Tibial nerve (tissue), 4 donors: ENCODE data around the gene SRP72.
A peak's percentile ranks its signal among the peaks of the same experiment; 100 is the strongest.

Experiments used
- EP300 ChIP-seq, 2 donors: sonication (generic); formaldehyde crosslinking; IDR thresholded peaks; one replicate each; pipeline ENCODE4 v1.6.1; 2017; ENCODE audit warnings: antibody characterized with exemption in 2 of 2, mild to moderate bottlenecking in 1 of 2
- TF ChIP-seq, protein P1 (sequence below), 5 experiments: fragments of 200-600 bp in 3 of 5; fragments of 450-650 bp in 2 of 5; sonication (generic) in 3 of 5; IDR thresholded peaks; one replicate each; pipeline ENCODE4 v1.5.1; 2016 to 2019; ENCODE audit warnings: antibody characterized with exemption in 5 of 5, mild to moderate bottlenecking in 3 of 5, moderate library complexity in 2 of 5

DNA sequence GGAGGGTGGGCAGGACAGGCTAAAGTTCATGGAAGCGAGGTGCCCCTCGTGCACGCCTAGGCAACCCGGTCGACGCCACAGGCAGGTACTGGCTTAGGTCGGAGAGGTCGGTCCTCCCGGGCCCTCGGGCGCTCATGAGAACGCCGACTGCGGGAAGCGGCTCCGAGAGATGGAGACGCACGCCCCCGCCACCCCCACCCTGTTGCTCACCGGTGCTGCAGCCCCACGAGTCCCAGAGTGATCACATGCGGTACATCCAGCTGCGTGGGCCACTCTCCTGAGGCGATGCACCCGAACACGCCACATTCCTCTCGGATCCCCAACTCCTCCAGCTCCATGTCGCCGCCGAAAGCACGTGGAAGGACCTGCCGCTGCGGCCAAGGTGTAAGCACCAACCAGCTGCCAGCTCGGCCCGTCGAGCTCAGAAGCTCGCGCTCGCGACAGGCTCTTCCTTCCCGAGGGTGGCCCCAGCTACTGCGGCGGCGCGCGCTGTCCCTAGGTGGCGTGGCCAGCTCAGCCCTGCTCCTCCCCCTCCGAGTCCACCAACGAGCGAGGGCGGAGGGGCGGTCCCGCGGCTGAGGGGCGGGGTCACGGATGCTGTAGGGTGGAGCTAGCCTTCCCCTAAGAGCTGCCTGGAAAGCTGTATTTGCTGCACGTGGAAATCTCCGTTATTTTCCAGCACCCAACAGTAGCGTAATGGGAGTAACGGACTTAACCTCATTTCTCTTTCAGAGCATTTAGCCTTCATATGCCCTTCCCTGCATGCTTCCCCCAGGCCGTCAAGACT, 32.1 kb upstream of the SRP72 start, which contains the start of gene PPAT:
- TF ChIP-seq, protein P1, sequence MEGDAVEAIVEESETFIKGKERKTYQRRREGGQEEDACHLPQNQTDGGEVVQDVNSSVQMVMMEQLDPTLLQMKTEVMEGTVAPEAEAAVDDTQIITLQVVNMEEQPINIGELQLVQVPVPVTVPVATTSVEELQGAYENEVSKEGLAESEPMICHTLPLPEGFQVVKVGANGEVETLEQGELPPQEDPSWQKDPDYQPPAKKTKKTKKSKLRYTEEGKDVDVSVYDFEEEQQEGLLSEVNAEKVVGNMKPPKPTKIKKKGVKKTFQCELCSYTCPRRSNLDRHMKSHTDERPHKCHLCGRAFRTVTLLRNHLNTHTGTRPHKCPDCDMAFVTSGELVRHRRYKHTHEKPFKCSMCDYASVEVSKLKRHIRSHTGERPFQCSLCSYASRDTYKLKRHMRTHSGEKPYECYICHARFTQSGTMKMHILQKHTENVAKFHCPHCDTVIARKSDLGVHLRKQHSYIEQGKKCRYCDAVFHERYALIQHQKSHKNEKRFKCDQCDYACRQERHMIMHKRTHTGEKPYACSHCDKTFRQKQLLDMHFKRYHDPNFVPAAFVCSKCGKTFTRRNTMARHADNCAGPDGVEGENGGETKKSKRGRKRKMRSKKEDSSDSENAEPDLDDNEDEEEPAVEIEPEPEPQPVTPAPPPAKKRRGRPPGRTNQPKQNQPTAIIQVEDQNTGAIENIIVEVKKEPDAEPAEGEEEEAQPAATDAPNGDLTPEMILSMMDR (IDR thresholded peaks at IDR 0.05) = peak; percentile 17 to 65 (median 51)
- peak in 1 of 2 donors; percentile 87 for TF ChIP-seq EP300 (IDR thresholded peaks at IDR 0.05)
